Erythroblast (primary cell): ENCODE results near the gene NLGN4X.

Source experiments
- GATA1 ChIP-seq: IDR thresholded peaks from 2 replicates; pipeline ENCODE4 v1.6.1; 2011; ENCODE audit warnings: low read depth, mild to moderate bottlenecking, control low read depth, low read length, moderate library complexity
- POLR2A ChIP-seq: IDR thresholded peaks from 2 replicates; pipeline ENCODE4 v1.6.1; 2011; ENCODE audit warnings: mild to moderate bottlenecking, low read length

- no peak for TF ChIP-seq POLR2A
- no peak for TF ChIP-seq GATA1
Observed at GRCh38 chrX:5852941-5853340, 375.7 kb downstream of the NLGN4X start.
